ENCODE results near the gene NDUFS2. TPM values are rescaled to one million over a fixed set of nuclear protein-coding genes. Genes with fewer than 3 reads are reported as not detected.
"Not testable (repeated sequence)": the region's sequence is repeated elsewhere in the genome, so short reads cannot be mapped to it uniquely, and the experiment has no call there.

The NDUFS2 gene
- total and polyA plus RNA-seq, 9 of the 15 experiments (the other 6 are each of a cell fraction or from before 2014, with no cell fraction given): 70.0 to 176 (median 141) TPM

DNA sequence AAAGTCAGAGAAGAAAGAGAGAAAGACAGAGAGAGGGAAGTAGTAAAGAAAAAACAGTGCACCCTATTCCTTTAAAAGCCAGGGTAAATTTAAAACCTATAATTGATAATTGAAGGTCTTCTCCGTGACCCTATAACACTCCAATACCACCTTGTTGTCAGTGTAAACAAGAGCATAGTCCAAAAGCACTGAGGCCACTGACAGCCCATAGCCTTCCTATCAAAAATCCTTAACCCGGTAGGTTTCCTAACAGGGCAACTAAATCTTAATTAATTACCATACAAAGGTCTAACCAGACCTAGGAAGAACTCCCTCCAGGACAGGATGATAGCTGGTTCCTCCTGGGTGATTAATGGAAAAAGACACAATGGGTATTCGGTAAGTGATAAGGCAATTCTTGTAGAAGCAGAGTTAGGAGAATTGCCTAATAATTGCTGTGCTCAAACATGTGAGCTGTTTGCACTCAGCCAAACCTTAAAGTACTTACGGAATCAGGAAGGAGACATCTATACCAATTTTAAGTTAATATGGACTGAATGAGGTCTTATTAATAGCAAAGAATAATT is 53.9 kb downstream of the NDUFS2 start:
- H3K4me1 ChIP-seq (replicated peaks in 1 of 2; ENCODE audit: control insufficient read depth in 2 of 2, insufficient read depth in 2 of 2, low read length in 2 of 2); H3K27ac ChIP-seq (ENCODE audit: extremely low read depth, low read depth, low read length); intact Hi-C loops (cut with micrococcal nuclease); H3K9ac ChIP-seq (ENCODE audit: insufficient read depth in 1 of 2, low read depth in 2 of 2, low read length in 2 of 2); BruUV-seq (replicated peaks); H3K36me3 ChIP-seq (ENCODE audit: control insufficient read depth, insufficient read depth, low read length); ATAC-seq; H3K4me3 ChIP-seq; FAIRE-seq; H2AFZ ChIP-seq (ENCODE audit: low read depth, low read length); H4K20me1 ChIP-seq (replicated peaks; ENCODE audit: control insufficient read depth, insufficient read depth, low read length); POLR2A ChIA-PET; H3K9me3 ChIP-seq (replicated peaks; ENCODE audit: control insufficient read depth, insufficient read depth, low read depth, low read length); H3K4me2 ChIP-seq (ENCODE audit: insufficient read depth, low read length); in situ Hi-C loops (cut with MboI); H3K79me2 ChIP-seq (ENCODE audit: control insufficient read depth, insufficient read depth, low read length); H3K9me1 ChIP-seq (ENCODE audit: control insufficient read depth, insufficient read depth, low read length); DNase-seq (ENCODE audit: extremely low read depth in 1 of 4, low spot score in 3 of 4); CTCF ChIA-PET (ENCODE audit: low intra/inter-chr PET ratio); TF ChIP-seq CEBPG (CRISPR knock-in tag; IDR thresholded peaks at IDR 0.05): not testable (repeated sequence)
- WGBS (ENCODE audit: insufficient coverage, low coverage, missing lambda C conversion rate): 5% methylated on average over 4 of the region's 4 CpGs
- peaks cover 24 to 25% of the 10 kb centered on the region in 2 experiments; a peak in 4 of 5 replicates for H3K27me3 ChIP-seq (ENCODE audit: control insufficient read depth in 2 of 2, insufficient read depth in 2 of 2, low read length in 2 of 2)
- 0 out of 4 replicates have a peak, but pooled peaks of 1 of the 2 experiments have one; percentile 19 for TF ChIP-seq CEBPG (tag; conservative IDR thresholded peaks at IDR 0.05 in 1 of 2, IDR thresholded peaks at IDR 0.05 in 1 of 2)

- H3K27me3 ChIP-seq (ENCODE audit: control insufficient read depth in 2 of 2, insufficient read depth in 2 of 2, low read length in 2 of 2): peaks cover 30 to 34% of the 10 kb centered on the region in 2 experiments; a peak in 4 of 5 replicates
- H3K4me2 ChIP-seq (ENCODE audit: insufficient read depth, low read length); FAIRE-seq; H3K9me1 ChIP-seq (ENCODE audit: control insufficient read depth, insufficient read depth, low read length); H3K4me3 ChIP-seq; intact Hi-C loops (cut with micrococcal nuclease); H3K27ac ChIP-seq (ENCODE audit: extremely low read depth, low read depth, low read length); CTCF ChIA-PET (ENCODE audit: low intra/inter-chr PET ratio); H4K20me1 ChIP-seq (replicated peaks; ENCODE audit: control insufficient read depth, insufficient read depth, low read length); H3K36me3 ChIP-seq (ENCODE audit: control insufficient read depth, insufficient read depth, low read length); H3K9me3 ChIP-seq (replicated peaks; ENCODE audit: control insufficient read depth, insufficient read depth, low read depth, low read length); ATAC-seq; in situ Hi-C loops (cut with MboI); H2AFZ ChIP-seq (ENCODE audit: low read depth, low read length); POLR2A ChIA-PET; H3K79me2 ChIP-seq (ENCODE audit: control insufficient read depth, insufficient read depth, low read length); H3K4me1 ChIP-seq (replicated peaks in 1 of 2; ENCODE audit: control insufficient read depth in 2 of 2, insufficient read depth in 2 of 2, low read length in 2 of 2); H3K9ac ChIP-seq (ENCODE audit: insufficient read depth in 1 of 2, low read depth in 2 of 2, low read length in 2 of 2); BruUV-seq (replicated peaks): not testable (repeated sequence)
- WGBS (ENCODE audit: insufficient coverage, low coverage, missing lambda C conversion rate): 18% methylated on average over 5 of the region's 5 CpGs
- DNase-seq (ENCODE audit: extremely low read depth in 1 of 4, low spot score in 3 of 4): peak in 1 of 4 experiments; percentile 21
- TF ChIP-seq CBX3 (IDR thresholded peaks at IDR 0.05; ENCODE audit: borderline replicate concordance in 1 of 2, low read length in 2 of 2) (peak in 1 of 2 experiments; percentile 82; a peak in 1 of 3 replicates), TRIM28 (IDR thresholded peaks at IDR 0.05) (peak; percentile 83), CBX5 (IDR thresholded peaks at IDR 0.05; ENCODE audit: borderline replicate concordance, low read depth) (peak; percentile 87; the same call in 1 of the 2 replicates), CBX1 (IDR thresholded peaks at IDR 0.05; ENCODE audit: low read depth) (peak; percentile 63; the same call in 1 of the 2 replicates), ELF2 (CRISPR knock-in tag; IDR thresholded peaks at IDR 0.05) (0 out of 2 replicates have a peak, but pooled peaks have one; percentile 56)
These were observed 54.9 kb downstream of the NDUFS2 start for GRCh38 chr1:161257109-161257508.
